Bronchial epithelial cell (primary cell): ENCODE measurements around the gene TNNI3K. TPM values are rescaled to one million over a fixed set of nuclear protein-coding genes. Genes with fewer than 3 reads are reported as not detected.

Experiments
- DNase-seq: peaks from one replicate; pipeline ENCODE4 v3.0.0-alpha.2; 2010; ENCODE audit warnings: low read depth
- FAIRE-seq: peaks from 2 replicates; lab custom pipeline; 2011; peaks lifted over from hg19 to GRCh38; lab: Jason Lieb, UNC
- H3K27me3 ChIP-seq: 2 replicates; pipeline ENCODE4 v1.5.1; 2011; ENCODE audit warnings: low read length; ENCODE audit not compliant: control insufficient read depth, insufficient read depth
- H3K36me3 ChIP-seq: 2 replicates; pipeline ENCODE4 v1.5.1; 2011; ENCODE audit warnings: low read length; ENCODE audit not compliant: control insufficient read depth, insufficient read depth
- H3K4me3 ChIP-seq: 2 replicates; pipeline ENCODE4 v1.5.1; 2011; ENCODE audit warnings: mild to moderate bottlenecking, low read depth, low read length, control low read depth
- CTCF ChIP-seq: IDR thresholded peaks from 2 replicates; pipeline ENCODE4 v1.5.1; 2011; ENCODE audit warnings: mild to moderate bottlenecking, moderate library complexity, low read length, control low read depth, inconsistent platforms; ENCODE audit not compliant: insufficient read depth, severe bottlenecking
- total RNA-seq: library from RNA; depleted of rRNA; stranded (reverse); fragments of >200 nt; gene quantifications from 2 replicates; pipeline ENCODE4 v1.2.1, GENCODE V29; 2014

Gene TNNI3K
- total RNA-seq, 1 donor from 2014 or later, result 1.3 TPM

GRCh38 chr1:74504125-74504932, 269.1 kb downstream of the TNNI3K start:
- H3K4me3 ChIP-seq, result no peak overlapping the region
- no peaks in the 10 kb centered on the region for H3K36me3 ChIP-seq
- peak; percentile 49 for DNase-seq
- TF ChIP-seq CTCF, result peak; percentile 83
- no peaks in the 10 kb centered on the region for H3K27me3 ChIP-seq
- no peak for FAIRE-seq

DNA sequence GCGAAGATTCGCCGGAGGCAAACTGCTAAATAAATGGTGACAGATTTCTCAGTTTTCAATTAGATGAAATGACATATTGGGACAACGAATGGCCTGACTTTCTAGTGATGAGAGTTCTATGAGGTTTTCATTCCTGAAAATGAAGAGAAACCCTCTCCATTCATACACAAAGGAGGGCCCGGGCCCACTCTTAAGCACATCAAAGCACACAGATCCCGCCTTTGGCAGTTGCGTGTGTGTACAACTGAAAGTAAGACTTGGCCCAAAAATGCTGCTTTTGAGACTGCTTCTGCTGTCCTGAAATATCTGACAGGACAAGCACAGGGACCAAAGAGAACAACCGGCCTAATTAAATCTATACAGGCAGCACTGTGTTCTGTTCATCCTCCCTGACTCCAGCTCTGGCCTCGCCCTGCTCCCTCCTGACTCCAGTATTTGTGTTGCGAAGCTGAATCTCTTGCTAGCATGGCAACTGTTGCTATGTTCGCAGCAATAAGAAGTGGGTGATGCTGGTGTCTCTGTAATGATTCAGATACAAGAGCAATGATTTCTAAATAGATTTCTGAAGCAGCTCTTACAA, 269.8 kb downstream of the TNNI3K start:
- no peak overlapping the region for H3K4me3 ChIP-seq
- no peaks in the 10 kb centered on the region for H3K27me3 ChIP-seq
- no peak for DNase-seq
- no peak for FAIRE-seq
- no peak for TF ChIP-seq CTCF
- no peaks in the 10 kb centered on the region for H3K36me3 ChIP-seq

DNA sequence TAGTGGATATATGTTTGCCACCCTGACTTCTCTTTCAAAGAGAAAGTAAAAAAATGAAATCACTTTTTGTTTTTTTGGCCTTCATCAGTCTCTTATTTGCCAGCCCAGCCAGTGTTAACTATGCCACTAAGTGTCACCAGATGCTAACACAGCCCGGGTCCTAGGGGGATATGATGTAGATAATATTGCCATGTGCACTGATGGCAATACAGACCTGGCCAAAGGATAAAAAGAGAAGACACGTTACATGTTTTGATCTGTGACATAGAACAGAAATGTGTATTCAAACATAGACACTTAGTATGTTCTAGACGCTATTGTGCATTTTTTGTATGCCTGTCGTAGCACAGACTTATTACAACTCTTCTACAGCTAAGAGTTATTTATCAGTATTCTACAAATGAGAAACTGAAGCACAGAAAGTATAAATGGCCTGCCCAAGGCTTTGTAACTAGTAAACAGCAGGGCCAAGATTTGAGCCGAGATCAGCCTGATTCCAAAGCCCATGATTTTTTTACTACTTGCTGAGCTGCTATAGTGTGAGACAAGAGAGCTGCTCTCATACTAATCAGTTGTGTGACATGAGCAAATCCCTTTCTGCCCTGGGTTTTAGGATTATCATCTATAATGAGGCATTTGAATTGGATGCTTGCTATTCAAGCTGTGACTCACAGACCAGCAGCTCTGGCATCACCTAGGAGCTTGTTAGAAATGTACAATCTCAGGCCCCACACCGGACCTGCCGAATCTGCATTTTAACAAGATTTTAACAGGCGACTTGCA, 270.9 kb downstream of the TNNI3K start:
- DNase-seq (no peak), FAIRE-seq (no peak)
- Histone ChIP-seq H3K4me3 (no peak overlapping the region), H3K27me3 (no peaks in the 10 kb centered on the region), H3K36me3 (no peaks in the 10 kb centered on the region)
- TF ChIP-seq CTCF, result no peak

- Histone ChIP-seq H3K36me3 (no peaks in the 10 kb centered on the region), H3K4me3 (no peak overlapping the region), H3K27me3 (no peaks in the 10 kb centered on the region)
- FAIRE-seq, result no peak
- no peak for TF ChIP-seq CTCF
- no peak for DNase-seq
Observed at GRCh38 chr1:74508449-74508848, 273.3 kb downstream of the TNNI3K start.

DNA sequence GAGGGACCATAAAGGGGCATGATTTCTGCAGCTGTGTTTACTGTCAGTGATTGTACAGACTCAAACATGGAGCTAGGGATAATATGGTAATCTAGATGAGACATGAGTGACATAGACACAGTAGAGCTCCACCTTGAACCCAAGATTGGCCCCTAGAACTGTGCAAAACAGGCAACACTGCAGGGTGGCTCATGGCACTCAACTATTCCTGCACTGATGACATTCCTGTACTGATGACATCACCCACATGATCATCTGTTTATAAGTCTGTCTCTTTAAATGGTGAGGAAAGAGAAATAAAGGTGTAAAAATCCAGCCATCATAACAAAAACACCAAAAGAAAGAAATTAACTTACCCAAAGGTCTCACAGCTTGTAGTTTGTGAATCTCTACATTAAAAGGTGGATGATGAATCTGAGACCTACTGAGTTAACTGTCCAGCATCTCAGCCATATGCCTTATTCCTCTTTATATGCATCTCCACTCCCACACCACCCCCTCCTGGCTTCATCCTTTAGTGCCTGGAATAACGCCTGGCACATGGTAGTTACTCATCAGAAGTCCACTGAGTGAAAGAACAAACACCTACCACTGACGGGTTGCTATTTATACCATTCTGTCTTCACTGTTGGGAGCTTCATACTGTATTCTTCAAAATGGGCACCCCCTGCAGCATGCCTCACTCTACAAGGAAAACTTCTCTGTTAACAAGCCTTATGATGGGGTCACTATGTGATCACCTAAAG, 277.2 kb downstream of the TNNI3K start, which contains the start of gene LRRC53:
LRRC53 (minus strand) TSS at position 442 of the 746 bp plus-strand sequence. CDS start 29,262 bp downstream, outside the sequence.
- H3K4me3 ChIP-seq, result no peak within 1 kb of the TSS
- no peaks in the 10 kb centered on the region for H3K36me3 ChIP-seq
- no peak for TF ChIP-seq CTCF
- FAIRE-seq, result peak; percentile 83
- DNase-seq, result no peak
- H3K27me3 ChIP-seq, result no peaks in the 10 kb centered on the region
